H1 (cell line): Measurements from ENCODE around the gene APOL2. TPM values are rescaled to one million over a fixed set of nuclear protein-coding genes. Genes with fewer than 3 reads are reported as not detected.

ENCODE experiments used
- CTCF ChIA-PET: fragments of 300-600 bp; sonication (Branson Sonifier 250); formaldehyde crosslinking; loops from one replicate; lab custom pipeline; 2021; ENCODE audit not compliant: partially characterized antibody; lab: Charles Lee
- POLR2A ChIA-PET: fragments of 300-600 bp; sonication (Branson Sonifier 250); formaldehyde crosslinking; loops from one replicate; lab custom pipeline; 2021; ENCODE audit warnings: inconsistent platforms; ENCODE audit not compliant: partially characterized antibody; lab: Charles Lee
- DNase-seq, 2 experiments: peaks; one replicate each; pipeline versions ENCODE4 v3.0.0 to v3.0.0-alpha.2; 2010 to 2022; ENCODE audit warnings: low spot score in 2 of 2, low read depth in 1 of 2, mixed read lengths in 1 of 2
- FAIRE-seq: peaks from 2 replicates; lab custom pipeline; 2011; peaks lifted over from hg19 to GRCh38; lab: Jason Lieb, UNC
- H2AFZ ChIP-seq: 2 replicates; pipeline ENCODE4 v1.8.1; 2012; ENCODE audit warnings: low read length, inconsistent platforms
- H2AK5ac ChIP-seq: 2 replicates; pipeline ENCODE4 v1.6.1; 2013; ENCODE audit warnings: low read depth, low read length
- H2BK120ac ChIP-seq: replicated peaks from 2 replicates; pipeline ENCODE3; 2013; ENCODE audit warnings: low read depth, low read length, inconsistent platforms
- H2BK12ac ChIP-seq: 2 replicates; pipeline ENCODE4 v1.6.1; 2013; ENCODE audit warnings: low read depth, low read length
- H2BK15ac ChIP-seq: 2 replicates; pipeline ENCODE4 v1.6.1; 2013; ENCODE audit warnings: low read length
- H2BK20ac ChIP-seq: 2 replicates; pipeline ENCODE4 v1.6.1; 2013; ENCODE audit warnings: low read length
- H2BK5ac ChIP-seq: 2 replicates; pipeline ENCODE4 v1.6.1; 2013; ENCODE audit warnings: low read depth, low read length
- H3K14ac ChIP-seq: 2 replicates; pipeline ENCODE4 v1.6.1; 2013; ENCODE audit warnings: inconsistent platforms; ENCODE audit not compliant: insufficient read length
- H3K18ac ChIP-seq: 2 replicates; pipeline ENCODE4 v1.6.1; 2013; ENCODE audit warnings: low read length; ENCODE audit errors: extremely low read depth
- H3K23ac ChIP-seq: 2 replicates; pipeline ENCODE4 v1.6.1; 2013; ENCODE audit warnings: inconsistent platforms; ENCODE audit not compliant: insufficient read length
- H3K23me2 ChIP-seq: 2 replicates; pipeline ENCODE4 v1.6.1; 2013; ENCODE audit warnings: low read depth, low read length
- H3K27ac ChIP-seq: 2 replicates; pipeline ENCODE4 v1.6.1; 2011; ENCODE audit warnings: low read depth, low read length, inconsistent platforms
- H3K27me3 ChIP-seq, 4 experiments: replicated peaks in 1 of 4; 1 replicate in 1 of 4; 2 replicates in 3 of 4; pipeline versions ENCODE4 v1.6.1 to v1.8.1; 2011 to 2013; ENCODE audit warnings: low read length in 3 of 4, mild to moderate bottlenecking in 3 of 4, inconsistent platforms in 2 of 4, mixed read lengths in 2 of 4, moderate library complexity in 1 of 4; ENCODE audit not compliant: control insufficient read depth in 3 of 4, insufficient read depth in 3 of 4; ENCODE audit errors: extremely low read depth in 1 of 4
- H3K36me3 ChIP-seq, 4 experiments: 2 replicates each; pipeline versions ENCODE4 v1.6.1 to v1.8.1; 2011 to 2013; ENCODE audit warnings: mild to moderate bottlenecking in 4 of 4, low read length in 3 of 4, moderate library complexity in 2 of 4, control low read depth in 1 of 4, inconsistent platforms in 1 of 4; ENCODE audit not compliant: insufficient read depth in 4 of 4, control insufficient read depth in 2 of 4
- H3K4ac ChIP-seq: replicated peaks from 2 replicates; pipeline ENCODE3; 2013; ENCODE audit warnings: low read length, low read depth, mixed read lengths, inconsistent platforms; ENCODE audit not compliant: insufficient read length
- H3K4me1 ChIP-seq, 4 experiments: replicated peaks in 1 of 4; 1 replicate in 1 of 4; 2 replicates in 3 of 4; pipeline versions ENCODE4 v1.6.1 to v1.8.1; 2011 to 2013; ENCODE audit warnings: low read length in 3 of 4, inconsistent platforms in 2 of 4, mixed read lengths in 1 of 4; ENCODE audit not compliant: insufficient read depth in 4 of 4, control insufficient read depth in 3 of 4
- H3K4me2 ChIP-seq, 2 experiments: 2 replicates each; pipeline versions ENCODE4 v1.6.1 to v1.8.1; 2011 to 2013; ENCODE audit warnings: low read depth in 2 of 2, low read length in 2 of 2, control low read depth in 1 of 2, inconsistent platforms in 1 of 2, mild to moderate bottlenecking in 1 of 2; ENCODE audit not compliant: insufficient read depth in 1 of 2
- H3K4me3 ChIP-seq, 4 experiments: fragments of 200-600, 300-600 bp in 1 of 4; sonication (generic), shearing (Covaris generic), sonication (Bioruptor Twin) in 1 of 4; 2 replicates each; pipeline versions ENCODE4 v1.5.1 to v1.8.1; 2011 to 2016; ENCODE audit warnings: low read length in 4 of 4, low read depth in 3 of 4, control low read depth in 2 of 4, inconsistent platforms in 2 of 4, mild to moderate bottlenecking in 2 of 4, mixed read lengths in 1 of 4, moderate library complexity in 1 of 4; ENCODE audit not compliant: insufficient read depth in 2 of 4; ENCODE audit errors: extremely low read depth in 1 of 4
- H3K56ac ChIP-seq: replicated peaks from 2 replicates; pipeline ENCODE3; 2013; ENCODE audit warnings: low read depth, mild to moderate bottlenecking, mixed read lengths, low read length, inconsistent platforms; ENCODE audit not compliant: insufficient read length
- H3K79me1 ChIP-seq: 2 replicates; pipeline ENCODE4 v1.6.1; 2013; ENCODE audit warnings: low read depth, low read length, control low read depth
- H3K79me2 ChIP-seq, 2 experiments: 2 replicates each; pipeline versions ENCODE4 v1.6.1 to v1.8.1; 2012 to 2013; ENCODE audit warnings: low read length in 2 of 2, mild to moderate bottlenecking in 2 of 2, inconsistent platforms in 1 of 2; ENCODE audit not compliant: insufficient read depth in 2 of 2, control insufficient read depth in 1 of 2
- H3K9ac ChIP-seq, 4 experiments: replicated peaks in 1 of 4; 1 replicate in 1 of 4; 2 replicates in 3 of 4; pipeline versions ENCODE4 v1.6.1 to v1.8.1; 2011 to 2013; ENCODE audit warnings: low read depth in 3 of 4, low read length in 3 of 4, control low read depth in 2 of 4, mild to moderate bottlenecking in 2 of 4, moderate library complexity in 2 of 4, inconsistent platforms in 1 of 4; ENCODE audit errors: extremely low read depth in 1 of 4
- H3K9me3 ChIP-seq, 2 experiments: 2 replicates each; pipeline versions ENCODE4 v1.6.1 to v1.8.1; 2012 to 2013; ENCODE audit warnings: mild to moderate bottlenecking in 2 of 2, moderate library complexity in 2 of 2, control low read depth in 1 of 2, inconsistent platforms in 1 of 2, low read depth in 1 of 2, low read length in 1 of 2, mixed read lengths in 1 of 2; ENCODE audit not compliant: insufficient read depth in 2 of 2
- H4K20me1 ChIP-seq, 2 experiments: replicated peaks in 1 of 2; 2 replicates each; pipeline versions ENCODE3 to v1.8.1; 2011 to 2013; ENCODE audit warnings: inconsistent platforms in 2 of 2, low read length in 2 of 2, mild to moderate bottlenecking in 1 of 2; ENCODE audit not compliant: insufficient read depth in 2 of 2, control insufficient read depth in 1 of 2
- H4K5ac ChIP-seq: 2 replicates; pipeline ENCODE4 v1.6.1; 2013; ENCODE audit warnings: low read length, low read depth, mixed read lengths, inconsistent platforms; ENCODE audit not compliant: insufficient read length
- H4K8ac ChIP-seq: 2 replicates; pipeline ENCODE4 v1.8.0; 2013; ENCODE audit warnings: mild to moderate bottlenecking, moderate library complexity, low read length, inconsistent platforms; ENCODE audit not compliant: insufficient read depth; ENCODE audit errors: extremely low read depth
- H4K91ac ChIP-seq: replicated peaks from 2 replicates; pipeline ENCODE3; 2013; ENCODE audit warnings: low read length, mixed read lengths, inconsistent platforms; ENCODE audit not compliant: insufficient read length
- CHD2 ChIP-seq: IDR thresholded peaks from 2 replicates; pipeline ENCODE4 v1.6.1; 2012; ENCODE audit warnings: low read length, improper control_type of control experiment
- CREB1 ChIP-seq: IDR thresholded peaks from 2 replicates; pipeline ENCODE4 v1.6.1; 2012; ENCODE audit warnings: inconsistent platforms
- CTCF ChIP-seq, 3 experiments: IDR thresholded peaks; 1 replicate in 2 of 3; 2 replicates in 1 of 3; pipeline versions ENCODE4 v1.5.1 to v1.6.1; 2011; ENCODE audit warnings: low read length in 3 of 3, mild to moderate bottlenecking in 3 of 3, inconsistent platforms in 2 of 3, low read depth in 1 of 3, moderate library complexity in 1 of 3; ENCODE audit not compliant: insufficient read depth in 1 of 3; ENCODE audit errors: control extremely low read depth in 1 of 3
- EGR1 ChIP-seq: IDR thresholded peaks from 2 replicates; pipeline ENCODE4 v1.6.1; 2011; ENCODE audit warnings: low read depth, low read length, borderline replicate concordance
- EZH2 ChIP-seq: fragments of 200-600 bp; sonication (generic); IDR thresholded peaks from 2 replicates; pipeline ENCODE4 v1.7.1; 2012; ENCODE audit warnings: low read depth, mild to moderate bottlenecking, moderate library complexity, low read length, inconsistent platforms; ENCODE audit not compliant: severe bottlenecking
- JUND ChIP-seq: IDR thresholded peaks from 2 replicates; pipeline ENCODE4 v1.6.1; 2011; ENCODE audit warnings: mild to moderate bottlenecking, improper control_type of control experiment, low read length
- PHF8 ChIP-seq: fragments of 200-600 bp; sonication (generic); conservative IDR thresholded peaks from 2 replicates; pipeline ENCODE4 v1.7.1; 2012; ENCODE audit warnings: low read depth, mild to moderate bottlenecking, inconsistent platforms, low read length, moderate library complexity
- POU5F1 ChIP-seq: IDR thresholded peaks from 2 replicates; pipeline ENCODE4 v1.6.1; 2011; ENCODE audit warnings: low read depth, mild to moderate bottlenecking, low read length, moderate library complexity
- RNF2 ChIP-seq: fragments of 200-900, 300-1000 bp; sonication (generic); IDR thresholded peaks from 2 replicates; pipeline ENCODE4 v1.7.1; 2016; ENCODE audit warnings: borderline replicate concordance, low read depth, mild to moderate bottlenecking, antibody characterized with exemption, low read length; ENCODE audit not compliant: poor library complexity, severe bottlenecking; ENCODE audit errors: missing control alignments
- SP4 ChIP-seq: IDR thresholded peaks from 2 replicates; pipeline ENCODE4 v1.6.1; 2012; ENCODE audit warnings: low read length, inconsistent platforms
- TCF12 ChIP-seq: IDR thresholded peaks from 2 replicates; pipeline ENCODE4 v1.6.1; 2011; ENCODE audit warnings: low read depth, mild to moderate bottlenecking, low read length
- WGBS, 2 experiments: shearing (Covaris generic) in 1 of 2; methylation state at CpG; one replicate each; pipeline versions ENCODE4 v1.1.6 to v1.1.7; 2013 to 2015; ENCODE audit warnings: low lambda C conversion rate in 2 of 2, mixed read lengths in 2 of 2, inconsistent platforms in 1 of 2, low coverage in 1 of 2, missing lambda C conversion rate in 1 of 2; ENCODE audit not compliant: insufficient replicate concordance in 2 of 2, insufficient coverage in 1 of 2, insufficient read length in 1 of 2; ENCODE audit errors: extremely low coverage in 1 of 2, missing lambda C conversion rate in 1 of 2; 5-methylcytosine and 5-hydroxymethylcytosine counted together
- polyA plus RNA-seq, 7 experiments: library from polyadenylated mRNA; depleted of rRNA in 3 of 7; stranded (reverse) in 5 of 7; unstranded in 2 of 7; fragments of >200 nt in 5 of 7; fragments of 200-250 nt in 2 of 7; gene quantifications; 1 replicate in 5 of 7; 2 replicates in 1 of 7; 4 replicates in 1 of 7; pipeline versions ENCODE4 v1.2.1 to v1.2.3, GENCODE V29; 2011 to 2013; ENCODE audit warnings: missing spikeins in 2 of 7, mixed read lengths in 2 of 7
- total RNA-seq: library from RNA; stranded (reverse); fragmentation: NEBNext Ultra II Directional; extraction: Animal tissue kit (Norgen Biotek cat#: 25700); gene quantifications from 2 replicates; pipeline ENCODE4 v1.2.1, GENCODE V29; 2021

The APOL2 gene
- total and polyA plus RNA-seq, 2 of the 8 experiments (the other 6 are each of a cell fraction or from before 2014, with no cell fraction given), result 8.1 to 11.0 TPM

GRCh38 chr22:36204001-36204631, 35.2 kb downstream of the APOL2 start:
- WGBS, 2 experiments, result 84% methylated on average over 8 of the region's 8 CpGs; no CpG with 5 or more reads in 1 of the 2 experiments
- Histone ChIP-seq H3K4me3 (no peak overlapping the region), H2BK5ac (no peak overlapping the region), H3K9ac (no peak overlapping the region), H3K79me2 (no peaks in the 10 kb centered on the region), H4K8ac (no peak overlapping the region; the same call in none of the 2 replicates), H2BK20ac (no peak overlapping the region), H4K20me1 (no peaks in the 10 kb centered on the region), H3K4ac (no peak overlapping the region), H4K91ac (no peak overlapping the region), H2BK120ac (no peak overlapping the region), H3K27ac (no peak overlapping the region), H2BK12ac (no peak overlapping the region), H3K79me1 (no peaks in the 10 kb centered on the region), H3K14ac (no peak overlapping the region), H2AFZ (no peak overlapping the region), H2AK5ac (no peak overlapping the region), H3K9me3 (peaks cover 0 to 4% of the 10 kb centered on the region in 2 experiments; a peak in 1 of 4 replicates), H3K27me3 (no peaks in the 10 kb centered on the region), H3K36me3 (no peaks in the 10 kb centered on the region), H3K4me2 (no peak overlapping the region), H3K18ac (no peak overlapping the region; the same call in 1 of the 2 replicates), H3K23ac (no peak overlapping the region), H4K5ac (no peak overlapping the region), H3K56ac (no peak overlapping the region), H3K4me1 (no peaks in the 10 kb centered on the region), H2BK15ac (no peak overlapping the region), H3K23me2 (no peaks in the 10 kb centered on the region)
- no peak for FAIRE-seq
- CTCF ChIA-PET, result interaction anchor here (0.7 to 1.8 kb wide), 9 partner anchors 9 to 265 kb away, joined by 3 to 12 read pairs (median 3); no protein-coding TSS in a partner anchor
- DNase-seq, result no peak
- POLR2A ChIA-PET, result no interaction called here
- TF ChIP-seq CTCF (IDR thresholded peaks at IDR 0.05; ENCODE audit: control extremely low read depth in 1 of 3, insufficient read depth in 1 of 3, low read depth in 1 of 3, low read length in 3 of 3) (no peak), RNF2 (no peak), CREB1 (no peak), POU5F1 (no peak), EZH2 (no peak), CHD2 (no peak), PHF8 (no peak), JUND (no peak), SP4 (no peak), EGR1 (no peak), TCF12 (no peak)
